ENCODE data around the gene CFAP97. TPM values are rescaled to one million over a fixed set of nuclear protein-coding genes. Genes with fewer than 3 reads are reported as not detected.

Gene CFAP97
- total and polyA plus RNA-seq, 9 of the 15 experiments (the other 6 are each of a cell fraction or from before 2014, with no cell fraction given) = 17.3 to 57.8 (median 44.4) TPM

DNA sequence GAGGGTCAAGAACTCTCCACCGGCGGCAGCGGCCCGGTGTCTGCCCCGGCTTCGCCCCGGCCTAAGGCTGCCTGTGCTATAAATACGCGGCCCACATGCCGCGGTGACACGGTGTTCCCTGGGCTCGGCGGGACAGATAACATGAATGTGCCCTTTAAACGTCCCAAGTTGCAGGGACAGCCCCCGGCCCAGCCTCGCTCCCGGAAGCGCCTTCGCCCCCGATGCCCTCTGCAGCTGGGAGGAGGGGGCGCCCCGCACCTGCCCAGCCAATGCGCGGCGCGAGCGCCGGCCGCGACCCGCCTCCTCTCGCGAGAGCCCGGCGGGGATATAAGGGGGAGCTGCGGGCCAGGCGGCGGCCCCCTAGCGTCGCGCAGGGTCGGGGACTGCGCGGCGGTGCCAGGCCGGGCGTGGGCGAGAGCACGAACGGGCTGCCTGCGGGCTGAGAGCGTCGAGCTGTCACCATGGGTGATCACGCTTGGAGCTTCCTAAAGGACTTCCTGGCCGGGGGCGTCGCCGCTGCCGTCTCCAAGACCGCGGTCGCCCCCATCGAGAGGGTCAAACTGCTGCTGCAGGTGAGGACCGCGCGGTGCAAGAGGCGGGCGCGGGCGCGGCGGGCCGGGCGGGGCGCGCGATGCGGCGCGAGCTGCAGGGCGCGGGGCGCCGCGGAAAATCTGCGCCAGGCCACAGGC, 60.7 kb downstream of the CFAP97 start, which contains the start of gene SLC25A4 (continued):
- peak; percentile 64 to 99; a peak in 3 of 4 replicates for TF ChIP-seq NONO (IDR thresholded peaks at IDR 0.05; ENCODE audit: low read depth in 2 of 2, low read length in 1 of 2)
- no peak; the same call in 1 of the 2 replicates for TF ChIP-seq ZNF263 (CRISPR knock-in tag; IDR thresholded peaks at IDR 0.05; ENCODE audit: borderline replicate concordance)
- TF ChIP-seq ZNF778 (CRISPR knock-in tag; IDR thresholded peaks at IDR 0.05) = no peak
- no peak for TF ChIP-seq SREBF2 (CRISPR knock-in tag; IDR thresholded peaks at IDR 0.05)
- TF ChIP-seq ATF7 (IDR thresholded peaks at IDR 0.05) = peak; percentile 48; the same call in 1 of the 2 replicates
- TF ChIP-seq KDM1A (IDR thresholded peaks at IDR 0.05) = no peak; a peak in 2 of 4 replicates
- TF ChIP-seq, protein P1, sequence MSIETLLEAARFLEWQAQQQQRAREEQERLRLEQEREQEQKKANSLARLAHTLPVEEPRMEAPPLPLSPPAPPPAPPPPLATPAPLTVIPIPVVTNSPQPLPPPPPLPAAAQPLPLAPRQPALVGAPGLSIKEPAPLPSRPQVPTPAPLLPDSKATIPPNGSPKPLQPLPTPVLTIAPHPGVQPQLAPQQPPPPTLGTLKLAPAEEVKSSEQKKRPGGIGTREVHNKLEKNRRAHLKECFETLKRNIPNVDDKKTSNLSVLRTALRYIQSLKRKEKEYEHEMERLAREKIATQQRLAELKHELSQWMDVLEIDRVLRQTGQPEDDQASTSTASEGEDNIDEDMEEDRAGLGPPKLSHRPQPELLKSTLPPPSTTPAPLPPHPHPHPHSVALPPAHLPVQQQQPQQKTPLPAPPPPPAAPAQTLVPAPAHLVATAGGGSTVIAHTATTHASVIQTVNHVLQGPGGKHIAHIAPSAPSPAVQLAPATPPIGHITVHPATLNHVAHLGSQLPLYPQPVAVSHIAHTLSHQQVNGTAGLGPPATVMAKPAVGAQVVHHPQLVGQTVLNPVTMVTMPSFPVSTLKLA (conservative IDR thresholded peaks at IDR 0.05) = 0 out of 4 replicates have a peak, but pooled peaks of 1 of the 2 experiments have one; percentile 37
- no peak for TF ChIP-seq SETDB1 (IDR thresholded peaks at IDR 0.05; ENCODE audit: low read length)
- TF ChIP-seq, protein P2, sequence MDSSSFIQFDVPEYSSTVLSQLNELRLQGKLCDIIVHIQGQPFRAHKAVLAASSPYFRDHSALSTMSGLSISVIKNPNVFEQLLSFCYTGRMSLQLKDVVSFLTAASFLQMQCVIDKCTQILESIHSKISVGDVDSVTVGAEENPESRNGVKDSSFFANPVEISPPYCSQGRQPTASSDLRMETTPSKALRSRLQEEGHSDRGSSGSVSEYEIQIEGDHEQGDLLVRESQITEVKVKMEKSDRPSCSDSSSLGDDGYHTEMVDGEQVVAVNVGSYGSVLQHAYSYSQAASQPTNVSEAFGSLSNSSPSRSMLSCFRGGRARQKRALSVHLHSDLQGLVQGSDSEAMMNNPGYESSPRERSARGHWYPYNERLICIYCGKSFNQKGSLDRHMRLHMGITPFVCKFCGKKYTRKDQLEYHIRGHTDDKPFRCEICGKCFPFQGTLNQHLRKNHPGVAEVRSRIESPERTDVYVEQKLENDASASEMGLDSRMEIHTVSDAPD (CRISPR knock-in tag; IDR thresholded peaks at IDR 0.05) = no peak
- TF ChIP-seq, protein P3, sequence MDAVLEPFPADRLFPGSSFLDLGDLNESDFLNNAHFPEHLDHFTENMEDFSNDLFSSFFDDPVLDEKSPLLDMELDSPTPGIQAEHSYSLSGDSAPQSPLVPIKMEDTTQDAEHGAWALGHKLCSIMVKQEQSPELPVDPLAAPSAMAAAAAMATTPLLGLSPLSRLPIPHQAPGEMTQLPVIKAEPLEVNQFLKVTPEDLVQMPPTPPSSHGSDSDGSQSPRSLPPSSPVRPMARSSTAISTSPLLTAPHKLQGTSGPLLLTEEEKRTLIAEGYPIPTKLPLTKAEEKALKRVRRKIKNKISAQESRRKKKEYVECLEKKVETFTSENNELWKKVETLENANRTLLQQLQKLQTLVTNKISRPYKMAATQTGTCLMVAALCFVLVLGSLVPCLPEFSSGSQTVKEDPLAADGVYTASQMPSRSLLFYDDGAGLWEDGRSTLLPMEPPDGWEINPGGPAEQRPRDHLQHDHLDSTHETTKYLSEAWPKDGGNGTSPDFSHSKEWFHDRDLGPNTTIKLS (IDR thresholded peaks at IDR 0.05; ENCODE audit: borderline replicate concordance, low read depth) = peak; percentile 95
- no peak for TF ChIP-seq PURB (CRISPR knock-in tag; IDR thresholded peaks at IDR 0.05; ENCODE audit: low read depth)
- TF ChIP-seq LARP7 (IDR thresholded peaks at IDR 0.05) = no peak
- no peak for TF ChIP-seq ZNF175 (CRISPR knock-in tag; IDR thresholded peaks at IDR 0.05; ENCODE audit: low read depth)
- TF ChIP-seq, protein P4, sequence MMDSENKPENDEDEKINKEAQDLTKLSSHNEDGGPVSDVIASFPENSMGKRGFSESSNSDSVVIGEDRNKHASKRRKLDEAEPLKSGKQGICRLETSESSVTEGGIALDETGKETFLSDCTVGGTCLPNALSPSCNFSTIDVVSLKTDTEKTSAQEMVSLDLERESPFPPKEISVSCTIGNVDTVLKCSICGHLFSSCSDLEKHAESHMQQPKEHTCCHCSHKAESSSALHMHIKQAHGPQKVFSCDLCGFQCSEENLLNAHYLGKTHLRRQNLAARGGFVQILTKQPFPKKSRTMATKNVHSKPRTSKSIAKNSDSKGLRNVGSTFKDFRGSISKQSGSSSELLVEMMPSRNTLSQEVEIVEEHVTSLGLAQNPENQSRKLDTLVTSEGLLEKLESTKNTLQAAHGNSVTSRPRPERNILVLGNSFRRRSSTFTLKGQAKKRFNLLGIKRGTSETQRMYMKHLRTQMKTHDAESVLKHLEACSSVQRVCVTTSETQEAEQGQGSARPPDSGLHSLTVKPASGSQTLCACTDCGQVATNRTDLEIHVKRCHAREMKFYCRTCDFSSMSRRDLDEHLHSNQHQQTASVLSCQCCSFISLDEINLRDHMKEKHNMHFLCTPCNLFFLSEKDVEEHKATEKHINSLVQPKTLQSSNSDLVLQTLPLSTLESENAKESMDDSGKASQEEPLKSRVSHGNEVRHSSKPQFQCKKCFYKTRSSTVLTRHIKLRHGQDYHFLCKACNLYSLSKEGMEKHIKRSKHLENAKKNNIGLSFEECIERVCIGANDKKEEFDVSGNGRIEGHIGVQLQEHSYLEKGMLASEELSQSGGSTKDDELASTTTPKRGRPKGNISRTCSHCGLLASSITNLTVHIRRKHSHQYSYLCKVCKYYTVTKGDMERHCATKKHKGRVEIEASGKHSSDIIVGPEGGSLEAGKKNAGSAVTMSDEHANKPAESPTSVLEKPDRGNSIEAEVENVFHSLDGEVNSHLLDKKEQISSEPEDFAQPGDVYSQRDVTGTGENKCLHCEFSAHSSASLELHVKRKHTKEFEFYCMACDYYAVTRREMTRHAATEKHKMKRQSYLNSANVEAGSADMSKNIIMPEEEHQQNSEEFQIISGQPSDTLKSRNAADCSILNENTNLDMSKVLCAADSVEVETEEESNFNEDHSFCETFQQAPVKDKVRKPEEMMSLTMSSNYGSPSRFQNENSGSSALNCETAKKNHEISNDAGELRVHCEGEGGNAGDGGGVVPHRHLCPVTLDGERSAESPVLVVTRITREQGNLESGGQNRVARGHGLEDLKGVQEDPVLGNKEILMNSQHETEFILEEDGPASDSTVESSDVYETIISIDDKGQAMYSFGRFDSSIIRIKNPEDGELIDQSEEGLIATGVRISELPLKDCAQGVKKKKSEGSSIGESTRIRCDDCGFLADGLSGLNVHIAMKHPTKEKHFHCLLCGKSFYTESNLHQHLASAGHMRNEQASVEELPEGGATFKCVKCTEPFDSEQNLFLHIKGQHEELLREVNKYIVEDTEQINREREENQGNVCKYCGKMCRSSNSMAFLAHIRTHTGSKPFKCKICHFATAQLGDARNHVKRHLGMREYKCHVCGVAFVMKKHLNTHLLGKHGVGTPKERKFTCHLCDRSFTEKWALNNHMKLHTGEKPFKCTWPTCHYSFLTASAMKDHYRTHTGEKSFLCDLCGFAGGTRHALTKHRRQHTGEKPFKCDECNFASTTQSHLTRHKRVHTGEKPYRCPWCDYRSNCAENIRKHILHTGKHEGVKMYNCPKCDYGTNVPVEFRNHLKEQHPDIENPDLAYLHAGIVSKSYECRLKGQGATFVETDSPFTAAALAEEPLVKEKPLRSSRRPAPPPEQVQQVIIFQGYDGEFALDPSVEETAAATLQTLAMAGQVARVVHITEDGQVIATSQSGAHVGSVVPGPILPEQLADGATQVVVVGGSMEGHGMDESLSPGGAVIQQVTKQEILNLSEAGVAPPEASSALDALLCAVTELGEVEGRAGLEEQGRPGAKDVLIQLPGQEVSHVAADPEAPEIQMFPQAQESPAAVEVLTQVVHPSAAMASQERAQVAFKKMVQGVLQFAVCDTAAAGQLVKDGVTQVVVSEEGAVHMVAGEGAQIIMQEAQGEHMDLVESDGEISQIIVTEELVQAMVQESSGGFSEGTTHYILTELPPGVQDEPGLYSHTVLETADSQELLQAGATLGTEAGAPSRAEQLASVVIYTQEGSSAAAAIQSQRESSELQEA (IDR thresholded peaks at IDR 0.05; ENCODE audit: low read depth) = no peak
